Measurements from ENCODE around the gene SNCB.

SNCB gene

GRCh38 chr5:176579323-176579722 is 51.0 kb downstream of the SNCB start:
- Histone ChIP-seq H3K27me3 (ENCODE audit: insufficient read depth, low read length, poor library complexity) (no peaks in the 10 kb centered on the region), H2AK5ac (ENCODE audit: low read length) (no peak overlapping the region), H3K4me2 (ENCODE audit: low read length) (no peak overlapping the region), H3K36me3 (ENCODE audit: control insufficient read depth, insufficient read depth, low read length) (no peaks in the 10 kb centered on the region), H4K5ac (ENCODE audit: low read length) (no peak overlapping the region), H3K56ac (ENCODE audit: low read length) (no peak overlapping the region), H3K79me1 (ENCODE audit: low read length) (no peaks in the 10 kb centered on the region), H3K4me1 (ENCODE audit: control insufficient read depth, low read depth, low read length) (no peaks in the 10 kb centered on the region), H3K27ac (ENCODE audit: low read depth, low read length) (no peak overlapping the region), H4K8ac (ENCODE audit: low read depth, low read length) (no peak overlapping the region), H2BK120ac (ENCODE audit: low read depth, low read length) (no peak overlapping the region), H3K4ac (ENCODE audit: low read depth, low read length) (no peak overlapping the region), H3K23ac (ENCODE audit: low read length) (no peak overlapping the region), H2BK15ac (replicated peaks; ENCODE audit: low read depth) (no peak overlapping the region), H3K18ac (ENCODE audit: low read length) (no peak overlapping the region), H3K9ac (ENCODE audit: low read length) (no peak overlapping the region), H3K4me3 (ENCODE audit: low read length) (no peak overlapping the region), H3K79me2 (ENCODE audit: control insufficient read depth, insufficient read depth, low read length) (no peaks in the 10 kb centered on the region), H2BK5ac (ENCODE audit: low read length) (no peak overlapping the region)
- no peak for DNase-seq
- no CpG with 5 or more reads among the region's 4 CpGs for WGBS (ENCODE audit: extremely low coverage, insufficient coverage, low lambda C conversion rate)

GRCh38 chr5:176578391-176578808 is 51.9 kb downstream of the SNCB start:
- no peak overlapping the region for H2BK5ac ChIP-seq (ENCODE audit: low read length)
- no peak overlapping the region for H3K4me3 ChIP-seq (ENCODE audit: low read length)
- H3K4me2 ChIP-seq (ENCODE audit: low read length): no peak overlapping the region
- no CpG with 5 or more reads among the region's 15 CpGs for WGBS (ENCODE audit: extremely low coverage, insufficient coverage, low lambda C conversion rate)
- H3K4me1 ChIP-seq (ENCODE audit: control insufficient read depth, low read depth, low read length): no peaks in the 10 kb centered on the region
- H2BK120ac ChIP-seq (ENCODE audit: low read depth, low read length): no peak overlapping the region
- no peak overlapping the region for H4K8ac ChIP-seq (ENCODE audit: low read depth, low read length)
- H3K18ac ChIP-seq (ENCODE audit: low read length): no peak overlapping the region
- H3K56ac ChIP-seq (ENCODE audit: low read length): no peak overlapping the region
- no peak overlapping the region for H3K23ac ChIP-seq (ENCODE audit: low read length)
- H4K5ac ChIP-seq (ENCODE audit: low read length): no peak overlapping the region
- peak; percentile 91 for DNase-seq
- H3K79me1 ChIP-seq (ENCODE audit: low read length): no peaks in the 10 kb centered on the region
- H2BK15ac ChIP-seq (replicated peaks; ENCODE audit: low read depth): no peak overlapping the region
- no peaks in the 10 kb centered on the region for H3K79me2 ChIP-seq (ENCODE audit: control insufficient read depth, insufficient read depth, low read length)
- no peaks in the 10 kb centered on the region for H3K27me3 ChIP-seq (ENCODE audit: insufficient read depth, low read length, poor library complexity)
- H3K36me3 ChIP-seq (ENCODE audit: control insufficient read depth, insufficient read depth, low read length): no peaks in the 10 kb centered on the region
- H2AK5ac ChIP-seq (ENCODE audit: low read length): no peak overlapping the region
- no peak overlapping the region for H3K4ac ChIP-seq (ENCODE audit: low read depth, low read length)
- no peak overlapping the region for H3K27ac ChIP-seq (ENCODE audit: low read depth, low read length)
- no peak overlapping the region for H3K9ac ChIP-seq (ENCODE audit: low read length)

- WGBS (ENCODE audit: extremely low coverage, insufficient coverage, low lambda C conversion rate): no CpG with 5 or more reads among the region's 36 CpGs
- no peak overlapping the region for H3K9ac ChIP-seq (ENCODE audit: low read length)
- H3K27ac ChIP-seq (ENCODE audit: low read depth, low read length): no peak overlapping the region
- no peaks in the 10 kb centered on the region for H3K27me3 ChIP-seq (ENCODE audit: insufficient read depth, low read length, poor library complexity)
- H3K79me1 ChIP-seq (ENCODE audit: low read length): no peaks in the 10 kb centered on the region
- no peak overlapping the region for H2AK5ac ChIP-seq (ENCODE audit: low read length)
- no peak overlapping the region for H3K23ac ChIP-seq (ENCODE audit: low read length)
- no peak overlapping the region for H3K4me2 ChIP-seq (ENCODE audit: low read length)
- H2BK120ac ChIP-seq (ENCODE audit: low read depth, low read length): no peak overlapping the region
- no peak overlapping the region for H3K56ac ChIP-seq (ENCODE audit: low read length)
- H4K5ac ChIP-seq (ENCODE audit: low read length): no peak overlapping the region
- H4K8ac ChIP-seq (ENCODE audit: low read depth, low read length): no peak overlapping the region
- no peak for DNase-seq
- no peak overlapping the region for H2BK5ac ChIP-seq (ENCODE audit: low read length)
- no peaks in the 10 kb centered on the region for H3K36me3 ChIP-seq (ENCODE audit: control insufficient read depth, insufficient read depth, low read length)
- H3K4me3 ChIP-seq (ENCODE audit: low read length): no peak overlapping the region
- no peaks in the 10 kb centered on the region for H3K79me2 ChIP-seq (ENCODE audit: control insufficient read depth, insufficient read depth, low read length)
- H2BK15ac ChIP-seq (replicated peaks; ENCODE audit: low read depth): no peak overlapping the region
- no peak overlapping the region for H3K18ac ChIP-seq (ENCODE audit: low read length)
- no peaks in the 10 kb centered on the region for H3K4me1 ChIP-seq (ENCODE audit: control insufficient read depth, low read depth, low read length)
- H3K4ac ChIP-seq (ENCODE audit: low read depth, low read length): no peak overlapping the region
These were observed 52.8 kb downstream of the SNCB start for GRCh38 chr5:176577312-176578176.

- H3K36me3 ChIP-seq (ENCODE audit: control insufficient read depth, insufficient read depth, low read length): no peaks in the 10 kb centered on the region
- H3K9ac ChIP-seq (ENCODE audit: low read length): no peak overlapping the region
- H3K27ac ChIP-seq (ENCODE audit: low read depth, low read length): no peak overlapping the region
- no CpG with 5 or more reads among the region's 37 CpGs for WGBS (ENCODE audit: extremely low coverage, insufficient coverage, low lambda C conversion rate)
- no peak overlapping the region for H3K23ac ChIP-seq (ENCODE audit: low read length)
- no peak overlapping the region for H4K8ac ChIP-seq (ENCODE audit: low read depth, low read length)
- no peak overlapping the region for H3K4me2 ChIP-seq (ENCODE audit: low read length)
- H4K5ac ChIP-seq (ENCODE audit: low read length): no peak overlapping the region
- H3K4me1 ChIP-seq (ENCODE audit: control insufficient read depth, low read depth, low read length): no peaks in the 10 kb centered on the region
- no peak overlapping the region for H2BK120ac ChIP-seq (ENCODE audit: low read depth, low read length)
- H2AK5ac ChIP-seq (ENCODE audit: low read length): no peak overlapping the region
- no peak overlapping the region for H3K18ac ChIP-seq (ENCODE audit: low read length)
- H3K79me2 ChIP-seq (ENCODE audit: control insufficient read depth, insufficient read depth, low read length): no peaks in the 10 kb centered on the region
- no peaks in the 10 kb centered on the region for H3K79me1 ChIP-seq (ENCODE audit: low read length)
- no peak for DNase-seq
- H3K4ac ChIP-seq (ENCODE audit: low read depth, low read length): no peak overlapping the region
- no peaks in the 10 kb centered on the region for H3K27me3 ChIP-seq (ENCODE audit: insufficient read depth, low read length, poor library complexity)
- H2BK5ac ChIP-seq (ENCODE audit: low read length): no peak overlapping the region
- H2BK15ac ChIP-seq (replicated peaks; ENCODE audit: low read depth): no peak overlapping the region
- no peak overlapping the region for H3K4me3 ChIP-seq (ENCODE audit: low read length)
- no peak overlapping the region for H3K56ac ChIP-seq (ENCODE audit: low read length)
These were observed 54.6 kb downstream of the SNCB start for GRCh38 chr5:176575488-176576422.

GRCh38 chr5:176575066-176575465 is 55.3 kb downstream of the SNCB start:
- no peak overlapping the region for H3K4me2 ChIP-seq (ENCODE audit: low read length)
- no peaks in the 10 kb centered on the region for H3K79me1 ChIP-seq (ENCODE audit: low read length)
- WGBS (ENCODE audit: extremely low coverage, insufficient coverage, low lambda C conversion rate): no CpG with 5 or more reads among the region's 14 CpGs
- no peak overlapping the region for H4K8ac ChIP-seq (ENCODE audit: low read depth, low read length)
- no peak overlapping the region for H2AK5ac ChIP-seq (ENCODE audit: low read length)
- H2BK120ac ChIP-seq (ENCODE audit: low read depth, low read length): no peak overlapping the region
- no peak overlapping the region for H3K27ac ChIP-seq (ENCODE audit: low read depth, low read length)
- no peak overlapping the region for H3K23ac ChIP-seq (ENCODE audit: low read length)
- H3K4me3 ChIP-seq (ENCODE audit: low read length): no peak overlapping the region
- H3K9ac ChIP-seq (ENCODE audit: low read length): no peak overlapping the region
- H3K18ac ChIP-seq (ENCODE audit: low read length): no peak overlapping the region
- H3K4me1 ChIP-seq (ENCODE audit: control insufficient read depth, low read depth, low read length): no peaks in the 10 kb centered on the region
- H3K4ac ChIP-seq (ENCODE audit: low read depth, low read length): no peak overlapping the region
- no peak for DNase-seq
- no peaks in the 10 kb centered on the region for H3K27me3 ChIP-seq (ENCODE audit: insufficient read depth, low read length, poor library complexity)
- H2BK5ac ChIP-seq (ENCODE audit: low read length): no peak overlapping the region
- H3K36me3 ChIP-seq (ENCODE audit: control insufficient read depth, insufficient read depth, low read length): no peaks in the 10 kb centered on the region
- no peak overlapping the region for H2BK15ac ChIP-seq (replicated peaks; ENCODE audit: low read depth)
- H3K56ac ChIP-seq (ENCODE audit: low read length): no peak overlapping the region
- H3K79me2 ChIP-seq (ENCODE audit: control insufficient read depth, insufficient read depth, low read length): no peaks in the 10 kb centered on the region
- H4K5ac ChIP-seq (ENCODE audit: low read length): no peak overlapping the region

Data from mesendoderm (in vitro differentiated cells).